ENCODE measurements around the gene HMX3. TPM values are rescaled to one million over a fixed set of nuclear protein-coding genes. Genes with fewer than 3 reads are reported as not detected.

The HMX3 gene
- total RNA-seq, 1 donor from 2014 or later, result not detected

- DNase-seq, result no peak
- intact Hi-C loops (cut with micrococcal nuclease), result no loop called here
- ATAC-seq, result no peak
Measured at GRCh38 chr10:123144697-123145541, 9.1 kb downstream of the HMX3 start.

- DNase-seq (no peak), ATAC-seq (no peak)
- intact Hi-C loops (cut with micrococcal nuclease), result no loop called here
Measured at GRCh38 chr10:123145542-123146012, 9.8 kb downstream of the HMX3 start.

- no peak for ATAC-seq
- DNase-seq, result no peak
- intact Hi-C loops (cut with micrococcal nuclease), result no loop called here
Measured at GRCh38 chr10:123146013-123146893, 10.5 kb downstream of the HMX3 start.

DNA sequence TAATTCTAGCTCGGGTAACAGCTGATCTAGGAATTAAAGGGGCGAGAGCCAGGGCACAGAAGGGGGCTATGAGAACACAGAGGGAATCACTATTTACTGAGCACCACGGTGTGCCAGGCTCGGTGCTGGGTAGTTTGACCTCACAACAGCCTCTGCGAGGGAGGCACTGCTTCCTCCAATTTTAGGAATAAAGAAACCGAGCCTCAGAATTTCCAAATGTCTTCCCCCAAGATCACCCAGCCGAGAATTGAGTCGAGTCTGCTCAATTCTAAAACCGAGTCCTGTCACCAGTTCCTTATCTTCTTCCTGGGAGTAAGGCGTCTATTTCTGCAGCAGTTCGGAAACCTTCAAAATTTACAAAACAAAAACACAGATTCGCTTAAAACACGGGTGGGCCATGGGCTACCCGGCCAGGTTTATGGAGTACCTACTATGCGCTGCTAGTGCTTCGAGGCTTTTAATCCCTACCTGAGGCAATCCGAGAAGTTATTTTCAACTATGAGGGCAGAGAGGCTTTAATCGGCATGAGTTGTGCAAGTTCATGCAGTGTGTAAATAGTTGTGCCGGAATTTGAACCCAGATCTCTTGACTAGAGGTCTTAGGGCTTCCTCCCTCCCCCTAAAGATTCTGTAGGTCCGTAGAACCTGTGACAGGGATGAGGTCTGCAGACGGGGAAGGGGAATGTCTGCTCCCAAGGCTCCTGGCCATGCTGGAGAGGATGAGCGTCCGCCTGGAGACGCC lies 11.3 kb downstream of the HMX3 start:
- no peak for ATAC-seq
- DNase-seq, result no peak
- intact Hi-C loops (cut with micrococcal nuclease), result no loop called here

DNA sequence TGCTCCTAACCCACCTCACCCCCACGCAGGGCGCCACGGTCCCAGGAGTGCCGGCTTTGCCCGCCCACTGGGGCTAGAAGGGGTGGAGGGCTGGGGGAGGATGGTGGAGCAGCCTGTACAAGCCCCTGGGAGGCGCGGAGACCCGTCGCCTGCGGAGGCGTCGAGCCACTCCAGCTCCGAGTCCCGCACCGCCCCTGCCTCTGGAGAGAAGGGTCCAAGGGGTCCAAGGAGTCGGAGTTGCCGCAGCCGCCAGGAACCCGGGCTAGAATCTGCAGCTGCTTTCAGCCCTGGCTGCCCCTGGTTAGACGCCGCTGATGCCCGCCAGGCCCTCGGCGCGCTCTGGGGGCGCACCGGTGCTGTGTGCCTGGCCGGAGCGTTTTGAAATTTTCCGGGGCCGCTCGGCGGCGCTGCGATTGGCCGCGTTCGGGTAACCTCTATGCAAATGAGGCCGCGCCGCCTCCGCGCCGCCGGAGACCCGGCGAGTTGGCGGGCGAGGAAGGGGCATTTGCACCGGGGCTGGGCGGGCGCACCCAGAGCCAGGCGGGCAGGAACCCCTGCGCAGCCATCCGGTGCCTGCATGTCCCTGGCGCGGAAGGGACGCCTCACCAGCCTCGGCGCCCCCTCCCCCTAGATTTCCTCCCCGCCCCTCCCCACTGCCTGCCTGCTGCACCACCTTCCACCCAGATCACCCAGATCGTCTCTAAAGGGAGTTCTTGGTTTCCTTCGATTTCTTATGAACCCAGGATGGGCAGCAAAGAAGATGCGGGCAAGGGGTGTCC lies 12.1 kb downstream of the HMX3 start, which contains the start of gene HMX2:
Gene HMX2, plus strand, starts transcription at position 502 of the 779 bp plus-strand sequence. Its CDS starts 243 bp downstream, at position 745.
- intact Hi-C loops (cut with micrococcal nuclease), result no loop called here

DNA sequence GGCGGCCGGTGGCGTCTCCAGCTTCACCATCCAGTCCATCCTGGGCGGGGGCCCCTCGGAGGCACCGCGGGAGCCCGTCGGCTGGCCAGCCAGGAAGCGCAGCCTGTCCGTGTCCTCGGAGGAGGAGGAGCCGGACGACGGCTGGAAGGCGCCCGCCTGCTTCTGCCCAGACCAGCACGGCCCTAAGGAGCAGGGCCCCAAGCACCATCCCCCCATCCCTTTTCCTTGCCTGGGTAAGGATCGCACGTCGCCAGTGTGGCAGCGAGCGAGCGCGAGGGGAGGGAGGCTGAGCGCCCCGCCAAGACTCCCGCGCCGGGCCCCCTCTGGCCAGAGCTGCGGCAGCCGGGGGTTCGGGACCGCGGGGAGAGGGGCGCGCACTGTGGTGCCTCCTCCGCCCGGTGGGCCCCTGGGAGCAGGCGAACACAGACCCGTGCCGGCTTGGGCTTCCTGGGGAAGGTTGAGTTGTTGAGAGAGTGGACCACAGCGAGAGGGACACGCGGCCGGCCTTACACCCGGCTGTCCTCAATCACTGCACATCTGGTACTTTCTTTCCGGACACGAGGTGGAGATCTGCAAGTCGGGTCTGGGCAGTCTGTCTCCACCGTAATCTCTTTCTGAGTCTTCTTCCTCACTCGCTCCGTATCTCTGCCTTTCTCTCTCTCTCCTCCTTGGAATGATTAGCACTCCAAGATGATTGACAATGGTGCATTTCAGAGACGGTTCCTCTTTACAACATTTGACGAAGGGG lies 12.8 kb downstream of the HMX3 start:
- intact Hi-C loops (cut with micrococcal nuclease), result no loop called here
- DNase-seq (no peak), ATAC-seq (no peak)

More for the DNA sequence above, 12.1 kb downstream of the HMX3 start, which contains the start of gene HMX2:
- ATAC-seq (no peak), DNase-seq (no peak)

DNA sequence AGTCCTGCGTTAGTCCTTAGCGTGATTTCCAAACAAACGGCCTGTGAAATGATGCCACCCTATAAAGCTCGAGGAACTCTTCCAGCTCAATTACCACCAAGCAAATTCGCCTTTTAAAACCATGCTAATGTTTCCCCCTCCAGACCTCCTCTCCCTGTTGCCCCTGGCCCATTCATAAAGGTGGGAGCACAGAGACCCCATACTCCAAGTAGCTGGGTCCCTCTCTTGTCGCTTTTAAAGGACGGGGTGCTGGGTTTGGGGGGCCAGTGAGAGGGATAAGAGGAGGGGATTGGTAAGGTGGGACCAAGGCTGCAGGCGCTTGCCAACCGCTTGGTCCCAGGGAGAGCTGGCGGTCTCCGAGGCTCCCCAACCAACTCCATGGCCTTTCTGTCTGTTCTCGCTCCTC lies 13.4 kb downstream of the HMX3 start:
- intact Hi-C loops (cut with micrococcal nuclease), result no loop called here
- DNase-seq (no peak), ATAC-seq (no peak)

DNA sequence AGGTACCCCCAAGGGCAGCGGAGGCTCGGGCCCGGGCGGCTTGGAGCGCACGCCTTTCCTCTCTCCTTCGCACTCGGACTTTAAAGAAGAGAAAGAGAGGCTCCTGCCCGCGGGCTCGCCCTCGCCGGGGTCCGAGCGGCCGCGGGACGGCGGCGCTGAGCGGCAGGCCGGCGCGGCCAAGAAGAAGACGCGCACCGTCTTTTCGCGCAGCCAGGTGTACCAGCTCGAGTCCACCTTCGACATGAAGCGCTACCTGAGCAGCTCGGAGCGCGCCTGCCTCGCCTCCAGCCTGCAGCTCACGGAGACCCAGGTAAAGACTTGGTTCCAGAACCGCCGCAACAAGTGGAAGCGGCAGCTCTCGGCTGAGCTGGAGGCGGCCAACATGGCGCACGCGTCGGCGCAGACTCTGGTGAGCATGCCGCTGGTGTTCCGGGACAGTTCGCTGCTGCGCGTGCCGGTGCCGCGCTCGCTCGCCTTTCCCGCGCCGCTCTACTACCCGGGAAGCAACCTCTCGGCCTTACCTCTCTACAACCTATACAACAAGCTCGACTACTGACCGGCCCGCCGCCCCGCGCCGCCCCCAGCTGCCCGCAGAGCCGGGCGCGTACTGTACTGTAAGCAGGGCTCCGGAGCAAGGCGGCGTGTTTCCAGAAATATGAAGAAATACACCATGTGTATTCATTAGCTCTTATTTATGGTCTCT lies 13.9 kb downstream of the HMX3 start:
- intact Hi-C loops (cut with micrococcal nuclease), result no loop called here
- ATAC-seq (no peak), DNase-seq (peak; percentile 52)

GRCh38 chr10:123150271-123150985 lies 14.7 kb downstream of the HMX3 start:
- ATAC-seq (no peak), DNase-seq (no peak)
- intact Hi-C loops (cut with micrococcal nuclease), result no loop called here

DNA sequence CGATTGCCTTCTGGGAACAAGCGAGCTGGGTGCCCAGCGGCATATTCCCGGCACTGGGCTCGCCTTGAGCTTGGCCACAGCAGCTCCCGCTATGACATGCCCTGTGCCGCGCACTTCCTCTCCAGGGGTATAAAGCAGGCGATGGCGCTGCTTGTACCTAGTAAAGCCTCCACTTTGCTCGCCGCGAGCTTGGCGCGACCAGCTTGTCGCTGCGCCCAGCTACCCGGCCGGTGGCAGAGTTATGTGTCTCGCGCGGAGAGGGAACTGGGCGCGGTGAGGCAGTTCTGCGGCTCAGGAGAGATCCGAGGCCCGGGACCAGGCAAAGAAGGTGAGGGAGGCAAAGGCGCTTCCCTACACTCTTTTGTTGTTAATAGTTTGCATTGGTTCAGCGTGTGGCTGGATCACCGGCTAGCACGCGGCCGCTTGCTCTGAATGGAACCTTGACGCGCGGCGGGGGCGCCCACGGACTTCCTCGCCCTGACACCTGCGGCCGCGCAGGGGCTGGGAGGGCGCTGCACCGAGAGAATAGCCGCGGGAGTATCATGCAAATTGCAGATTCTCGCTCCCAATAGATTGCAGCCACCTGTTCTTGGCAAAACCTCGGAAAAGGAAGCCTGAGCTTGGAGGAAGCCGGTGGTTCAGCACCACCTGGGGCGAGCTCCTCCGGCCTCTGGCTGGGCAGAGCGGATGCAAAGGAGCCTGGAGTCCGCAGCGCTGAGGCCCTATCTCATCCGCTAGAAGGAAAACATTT lies 15.4 kb downstream of the HMX3 start:
- ATAC-seq (no peak), DNase-seq (no peak)
- intact Hi-C loops (cut with micrococcal nuclease), result no loop called here

DNA sequence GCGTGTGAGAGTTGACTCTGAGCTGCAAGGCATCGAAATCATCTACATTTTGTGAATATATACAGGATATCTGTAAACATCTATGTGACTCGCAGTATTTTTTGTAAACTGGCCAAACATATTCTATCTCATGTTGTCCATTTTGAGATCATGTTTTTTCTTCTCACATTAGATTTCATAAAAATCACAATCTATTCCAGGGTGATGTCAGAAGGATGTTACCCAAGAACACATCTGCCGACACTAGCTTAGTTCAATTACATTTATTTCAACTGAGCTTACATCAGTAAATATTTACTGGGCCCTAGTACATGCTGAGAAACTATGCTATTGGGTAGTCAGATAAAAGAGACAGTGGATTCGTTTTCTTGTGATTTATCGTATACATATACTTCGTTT lies 16.0 kb downstream of the HMX3 start:
- intact Hi-C loops (cut with micrococcal nuclease), result no loop called here
- ATAC-seq (no peak), DNase-seq (no peak)

DNA sequence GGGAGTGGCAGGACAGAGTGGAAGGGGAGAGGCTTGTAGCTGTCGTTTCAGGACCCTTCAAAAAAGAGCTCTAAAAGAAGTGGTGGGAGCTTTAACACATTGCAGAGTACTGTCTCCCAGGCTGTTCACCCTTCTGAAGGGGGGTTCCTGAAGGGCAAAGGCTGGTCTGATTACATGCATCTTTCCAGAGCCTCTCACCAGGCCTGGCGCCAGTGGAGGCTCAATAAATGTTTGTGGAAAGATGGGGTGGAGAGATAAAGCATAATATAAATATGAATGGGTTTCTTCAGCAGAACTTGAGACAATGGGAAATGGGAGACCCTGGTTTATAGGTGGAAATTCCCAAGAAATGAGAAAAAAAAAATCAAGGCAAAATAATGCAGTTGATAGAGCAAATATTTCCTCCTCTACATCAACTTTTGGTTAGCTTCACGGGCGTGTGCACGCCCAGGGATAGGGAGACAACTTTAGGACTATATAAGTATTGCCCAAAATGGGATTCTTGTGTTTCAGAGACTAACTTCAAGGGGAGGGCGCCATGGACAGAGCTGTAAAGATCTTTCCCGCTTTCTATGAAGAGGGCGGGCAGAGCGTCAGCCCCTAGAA lies 17.8 kb downstream of the HMX3 start:
- DNase-seq, result no peak
- intact Hi-C loops (cut with micrococcal nuclease), result no loop called here
- ATAC-seq, result no peak

- peak; percentile 99 for ATAC-seq
- intact Hi-C loops (cut with micrococcal nuclease), result no loop called here
- DNase-seq, result peak; percentile 97
Measured at GRCh38 chr10:123154092-123154710, 18.4 kb downstream of the HMX3 start, which contains the start of gene BUB3. TSS of gene BUB3 (plus strand) at chr10:123154402. CDS start at chr10:123154918, 516 bp downstream.

DNA sequence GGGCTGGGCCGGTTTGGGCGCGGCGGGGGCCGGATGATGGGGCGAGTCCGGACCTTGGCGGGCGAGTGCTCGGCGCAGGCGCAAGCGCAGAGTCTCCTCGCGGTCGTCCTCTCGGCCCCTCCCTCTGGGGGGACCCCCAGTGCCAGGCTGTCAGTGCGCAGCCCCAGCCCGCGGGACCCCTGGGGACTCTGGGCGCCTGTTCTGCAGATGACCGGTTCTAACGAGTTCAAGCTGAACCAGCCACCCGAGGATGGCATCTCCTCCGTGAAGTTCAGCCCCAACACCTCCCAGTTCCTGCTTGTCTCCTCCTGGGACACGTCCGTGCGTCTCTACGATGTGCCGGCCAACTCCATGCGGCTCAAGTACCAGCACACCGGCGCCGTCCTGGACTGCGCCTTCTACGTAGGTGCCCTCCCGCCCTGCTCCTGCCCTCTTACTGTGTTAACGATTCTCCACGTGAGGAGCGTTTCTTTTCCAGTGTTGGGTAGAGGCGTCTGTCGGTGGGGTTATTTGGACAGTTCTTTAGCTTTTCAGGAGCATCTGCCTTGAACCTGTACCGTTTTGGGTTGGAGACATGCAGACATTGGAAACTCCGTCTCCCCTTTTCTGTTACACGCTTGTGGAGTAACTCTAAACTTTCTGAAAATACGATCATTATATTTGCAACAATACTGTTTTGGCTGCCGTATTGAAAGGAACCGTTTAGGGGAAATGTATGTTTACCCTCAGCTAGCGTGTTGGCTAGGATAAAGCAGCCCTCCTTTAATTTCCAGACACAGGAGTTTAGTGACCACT lies 19.1 kb downstream of the HMX3 start:
- intact Hi-C loops (cut with micrococcal nuclease), result no loop called here

More for the DNA sequence above, 19.1 kb downstream of the HMX3 start:
- peak; percentile 72 for DNase-seq
- peak; percentile 73 for ATAC-seq

Data from left ventricle myocardium superior (tissue), 1 donor.